T-helper 2 cell treated with Interferon-gamma antibody and Interleukin-4, amounts not matched to agents 5 μg/mL and 100 μg/mL, for 36 hours (primary cell): ENCODE results near the gene TXNDC2.
A peak's percentile ranks its signal among the peaks of the same experiment; 100 is the strongest.

Experiments used
- DNase-seq: peaks from one replicate; pipeline ENCODE4 v3.0.0; 2021; ENCODE audit warnings: low spot score
- H3K27ac Mint-ChIP-seq: one replicate; pipeline ENCODE4 v1.8.0; 2021; ENCODE audit warnings: mild to moderate bottlenecking, mixed read lengths
- H3K27me3 Mint-ChIP-seq: one replicate; pipeline ENCODE4 v1.8.0; 2021; ENCODE audit warnings: low read depth, mixed read lengths
- H3K36me3 Mint-ChIP-seq: one replicate; pipeline ENCODE4 v1.8.0; 2021; ENCODE audit warnings: low read depth, mixed read lengths
- H3K4me1 Mint-ChIP-seq: one replicate; pipeline ENCODE4 v1.8.0; 2021; ENCODE audit warnings: low read depth, mixed read lengths
- H3K4me3 Mint-ChIP-seq: one replicate; pipeline ENCODE4 v1.8.0; 2022; ENCODE audit warnings: mild to moderate bottlenecking, moderate library complexity, mixed read lengths
- H3K9me3 Mint-ChIP-seq: one replicate; pipeline ENCODE4 v1.8.0; 2021; ENCODE audit warnings: mixed read lengths

The TXNDC2 gene

GRCh38 chr18:9866627-9867026 lies 19.1 kb upstream of the TXNDC2 start:
- peaks cover 19% of the 10 kb centered on the region for H3K9me3 Mint-ChIP-seq
- H3K27me3 Mint-ChIP-seq = no peaks in the 10 kb centered on the region
- H3K27ac Mint-ChIP-seq = no peak overlapping the region
- peaks cover 50% of the 10 kb centered on the region for H3K4me1 Mint-ChIP-seq
- peaks cover 10% of the 10 kb centered on the region for H3K36me3 Mint-ChIP-seq
- no peak overlapping the region for H3K4me3 Mint-ChIP-seq
- DNase-seq = no peak

- no peak overlapping the region for H3K27ac Mint-ChIP-seq
- H3K27me3 Mint-ChIP-seq = no peaks in the 10 kb centered on the region
- no peak overlapping the region for H3K4me3 Mint-ChIP-seq
- peaks cover 46% of the 10 kb centered on the region for H3K4me1 Mint-ChIP-seq
- no peak for DNase-seq
- peaks cover 10% of the 10 kb centered on the region for H3K36me3 Mint-ChIP-seq
- peaks cover 19% of the 10 kb centered on the region for H3K9me3 Mint-ChIP-seq
Observed at GRCh38 chr18:9867071-9867594, 18.6 kb upstream of the TXNDC2 start.

GRCh38 chr18:9868857-9869714 lies 16.7 kb upstream of the TXNDC2 start:
- Mint-ChIP-seq H3K27ac (peak overlapping the region; percentile 24), H3K4me3 (peak overlapping the region; percentile 42), H3K36me3 (peaks cover 10% of the 10 kb centered on the region), H3K4me1 (peaks cover 34% of the 10 kb centered on the region), H3K9me3 (peaks cover 19% of the 10 kb centered on the region), H3K27me3 (no peaks in the 10 kb centered on the region)
- DNase-seq = no peak

- H3K27ac Mint-ChIP-seq = peak overlapping the region; percentile 69
- peaks cover 10% of the 10 kb centered on the region for H3K36me3 Mint-ChIP-seq
- DNase-seq = peak; percentile 17
- peaks cover 34% of the 10 kb centered on the region for H3K4me1 Mint-ChIP-seq
- H3K4me3 Mint-ChIP-seq = no peak overlapping the region
- peaks cover 19% of the 10 kb centered on the region for H3K9me3 Mint-ChIP-seq
- H3K27me3 Mint-ChIP-seq = no peaks in the 10 kb centered on the region
Observed at GRCh38 chr18:9869715-9870430, 15.9 kb upstream of the TXNDC2 start.

- Mint-ChIP-seq H3K9me3 (peaks cover 15% of the 10 kb centered on the region), H3K27me3 (no peaks in the 10 kb centered on the region), H3K27ac (peak overlapping the region; percentile 69), H3K4me1 (peaks cover 35% of the 10 kb centered on the region), H3K4me3 (no peak overlapping the region), H3K36me3 (peaks cover 9% of the 10 kb centered on the region)
- no peak for DNase-seq
Observed at GRCh38 chr18:9870431-9871008, 15.3 kb upstream of the TXNDC2 start.

- no peak for DNase-seq
- Mint-ChIP-seq H3K4me3 (no peak overlapping the region), H3K9me3 (peaks cover 7% of the 10 kb centered on the region), H3K27ac (peak overlapping the region; percentile 51), H3K4me1 (peaks cover 37% of the 10 kb centered on the region), H3K27me3 (no peaks in the 10 kb centered on the region), H3K36me3 (peaks cover 1% of the 10 kb centered on the region)
Observed at GRCh38 chr18:9871244-9871746, 14.5 kb upstream of the TXNDC2 start.

GRCh38 chr18:9872823-9873222 lies 12.9 kb upstream of the TXNDC2 start:
- H3K9me3 Mint-ChIP-seq = no peaks in the 10 kb centered on the region
- H3K27ac Mint-ChIP-seq = no peak overlapping the region
- H3K27me3 Mint-ChIP-seq = no peaks in the 10 kb centered on the region
- peaks cover 51% of the 10 kb centered on the region for H3K4me1 Mint-ChIP-seq
- no peaks in the 10 kb centered on the region for H3K36me3 Mint-ChIP-seq
- H3K4me3 Mint-ChIP-seq = no peak overlapping the region
- DNase-seq = no peak

- Mint-ChIP-seq H3K27ac (no peak overlapping the region), H3K9me3 (no peaks in the 10 kb centered on the region), H3K27me3 (no peaks in the 10 kb centered on the region), H3K4me3 (no peak overlapping the region), H3K4me1 (peaks cover 35% of the 10 kb centered on the region), H3K36me3 (no peaks in the 10 kb centered on the region)
- no peak for DNase-seq
Observed at GRCh38 chr18:9874728-9875127, 11.0 kb upstream of the TXNDC2 start.

GRCh38 chr18:9876212-9876866 lies 9.4 kb upstream of the TXNDC2 start:
- no peak for DNase-seq
- Mint-ChIP-seq H3K4me1 (peaks cover 20% of the 10 kb centered on the region), H3K36me3 (no peaks in the 10 kb centered on the region), H3K27ac (peak overlapping the region; percentile 85), H3K27me3 (no peaks in the 10 kb centered on the region), H3K4me3 (peak overlapping the region; percentile 59), H3K9me3 (no peaks in the 10 kb centered on the region)

GRCh38 chr18:9876867-9877654 lies 8.7 kb upstream of the TXNDC2 start:
- H3K27ac Mint-ChIP-seq = peak overlapping the region; percentile 85
- H3K36me3 Mint-ChIP-seq = no peaks in the 10 kb centered on the region
- no peaks in the 10 kb centered on the region for H3K27me3 Mint-ChIP-seq
- peaks cover 17% of the 10 kb centered on the region for H3K4me1 Mint-ChIP-seq
- peak overlapping the region; percentile 59 for H3K4me3 Mint-ChIP-seq
- peak; percentile 54 for DNase-seq
- H3K9me3 Mint-ChIP-seq = no peaks in the 10 kb centered on the region

GRCh38 chr18:9877655-9878014 lies 8.1 kb upstream of the TXNDC2 start:
- Mint-ChIP-seq H3K36me3 (no peaks in the 10 kb centered on the region), H3K9me3 (no peaks in the 10 kb centered on the region), H3K27me3 (no peaks in the 10 kb centered on the region), H3K27ac (peak overlapping the region; percentile 85), H3K4me3 (peak overlapping the region; percentile 59), H3K4me1 (peaks cover 17% of the 10 kb centered on the region)
- DNase-seq = no peak

GRCh38 chr18:9878095-9878494 lies 7.7 kb upstream of the TXNDC2 start:
- Mint-ChIP-seq H3K36me3 (no peaks in the 10 kb centered on the region), H3K9me3 (no peaks in the 10 kb centered on the region), H3K27me3 (no peaks in the 10 kb centered on the region), H3K4me3 (no peak overlapping the region), H3K4me1 (peaks cover 17% of the 10 kb centered on the region), H3K27ac (no peak overlapping the region)
- DNase-seq = no peak

GRCh38 chr18:9878783-9879242 lies 7.0 kb upstream of the TXNDC2 start:
- Mint-ChIP-seq H3K27me3 (no peaks in the 10 kb centered on the region), H3K4me1 (peaks cover 17% of the 10 kb centered on the region), H3K9me3 (no peaks in the 10 kb centered on the region), H3K36me3 (no peaks in the 10 kb centered on the region), H3K27ac (no peak overlapping the region), H3K4me3 (no peak overlapping the region)
- DNase-seq = no peak
